ENCODE measurements around the gene IL22RA1. TPM values are rescaled to one million over a fixed set of nuclear protein-coding genes. Genes with fewer than 3 reads are reported as not detected.

Gene IL22RA1
- total RNA-seq, 1 experiment from 2014 or later = 5.0 TPM

DNA sequence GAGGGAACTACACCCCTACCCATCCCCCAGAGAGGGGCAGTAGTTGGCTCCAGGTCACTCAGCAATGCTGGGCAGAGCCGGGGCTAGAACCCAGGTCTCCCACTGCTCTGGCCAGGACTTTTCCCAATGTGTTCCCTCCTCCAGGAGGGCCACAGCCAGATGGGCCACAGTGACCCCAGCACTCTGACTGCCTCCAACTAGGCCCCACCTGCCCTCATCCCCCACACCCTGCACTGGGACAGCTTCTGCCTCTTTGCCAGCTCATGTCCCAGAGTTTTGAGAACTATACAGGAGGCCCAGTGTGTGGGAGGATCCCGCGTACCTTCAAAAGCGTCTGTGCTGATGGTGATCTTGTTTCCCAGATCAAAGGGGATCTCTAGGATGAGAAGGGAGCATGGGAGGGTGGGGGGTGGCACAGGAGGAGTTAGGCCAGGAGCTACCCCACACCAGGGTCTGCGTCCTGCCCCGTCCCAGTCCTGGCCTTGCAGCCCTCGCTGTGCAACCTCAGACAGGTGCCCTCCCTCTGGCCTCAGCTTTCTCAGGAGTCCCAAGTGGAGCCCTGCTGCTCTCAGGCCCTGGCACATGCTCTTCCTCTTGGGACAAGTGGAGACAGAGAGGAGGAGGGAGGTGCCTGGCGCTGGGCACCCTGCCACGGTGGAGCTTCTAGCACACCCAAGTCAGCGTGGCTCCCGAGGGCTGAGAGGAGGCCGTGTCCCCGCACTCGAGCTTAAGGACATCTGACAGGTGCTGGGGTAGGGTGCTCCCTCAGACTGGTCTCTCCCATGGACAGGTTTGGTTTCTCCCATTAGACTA, 53.0 kb downstream of the IL22RA1 start:
- no peaks in the 10 kb centered on the region for H3F3A ChIP-seq (ENCODE audit: insufficient read depth, low read depth)
- intact Hi-C loops (cut with micrococcal nuclease; ENCODE audit: unreplicated experiment) = no loop called here
- CTCF ChIA-PET = no interaction called here

GRCh38 chr1:24089027-24089742, 53.8 kb downstream of the IL22RA1 start:
- H3K9me3 ChIP-seq (ENCODE audit: insufficient read depth, low read depth) = no peaks in the 10 kb centered on the region
- H3K4me3 ChIP-seq = no peak overlapping the region
- no peak overlapping the region for H3K4me2 ChIP-seq
- no peaks in the 10 kb centered on the region for H3F3A ChIP-seq (ENCODE audit: insufficient read depth, low read depth)
- no TSS peak for BruUV-seq (replicated peaks)
- no peaks in the 10 kb centered on the region for H3K4me1 ChIP-seq (replicated peaks; ENCODE audit: insufficient read depth)
- H2AFZ ChIP-seq = no peak overlapping the region
- H4K20me1 ChIP-seq (ENCODE audit: insufficient read depth) = no peaks in the 10 kb centered on the region
- no peak overlapping the region for H3K27ac ChIP-seq
- no peaks in the 10 kb centered on the region for H3K9me2 ChIP-seq (ENCODE audit: insufficient read depth)
- TF ChIP-seq, protein P1, sequence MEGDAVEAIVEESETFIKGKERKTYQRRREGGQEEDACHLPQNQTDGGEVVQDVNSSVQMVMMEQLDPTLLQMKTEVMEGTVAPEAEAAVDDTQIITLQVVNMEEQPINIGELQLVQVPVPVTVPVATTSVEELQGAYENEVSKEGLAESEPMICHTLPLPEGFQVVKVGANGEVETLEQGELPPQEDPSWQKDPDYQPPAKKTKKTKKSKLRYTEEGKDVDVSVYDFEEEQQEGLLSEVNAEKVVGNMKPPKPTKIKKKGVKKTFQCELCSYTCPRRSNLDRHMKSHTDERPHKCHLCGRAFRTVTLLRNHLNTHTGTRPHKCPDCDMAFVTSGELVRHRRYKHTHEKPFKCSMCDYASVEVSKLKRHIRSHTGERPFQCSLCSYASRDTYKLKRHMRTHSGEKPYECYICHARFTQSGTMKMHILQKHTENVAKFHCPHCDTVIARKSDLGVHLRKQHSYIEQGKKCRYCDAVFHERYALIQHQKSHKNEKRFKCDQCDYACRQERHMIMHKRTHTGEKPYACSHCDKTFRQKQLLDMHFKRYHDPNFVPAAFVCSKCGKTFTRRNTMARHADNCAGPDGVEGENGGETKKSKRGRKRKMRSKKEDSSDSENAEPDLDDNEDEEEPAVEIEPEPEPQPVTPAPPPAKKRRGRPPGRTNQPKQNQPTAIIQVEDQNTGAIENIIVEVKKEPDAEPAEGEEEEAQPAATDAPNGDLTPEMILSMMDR (conservative IDR thresholded peaks at IDR 0.05) = no peak
- no peak for TF ChIP-seq EZH2 (IDR thresholded peaks at IDR 0.05; ENCODE audit: low read depth)
- H3K36me3 ChIP-seq (ENCODE audit: low read depth) = no peaks in the 10 kb centered on the region
- intact Hi-C loops (cut with micrococcal nuclease; ENCODE audit: unreplicated experiment) = no loop called here
- H3K79me2 ChIP-seq (ENCODE audit: low read depth) = no peaks in the 10 kb centered on the region
- CTCF ChIA-PET = no interaction called here
- no peaks in the 10 kb centered on the region for H3K27me3 ChIP-seq (ENCODE audit: insufficient read depth, low read depth)
- POLR2A ChIA-PET (ENCODE audit: unreplicated experiment) = no interaction called here
- DNase-seq = no peak

More for the DNA sequence above, 53.0 kb downstream of the IL22RA1 start:
- H3K27me3 ChIP-seq (ENCODE audit: insufficient read depth, low read depth) = no peaks in the 10 kb centered on the region
- no peak overlapping the region for H3K27ac ChIP-seq
- H2AFZ ChIP-seq = no peak overlapping the region
- BruUV-seq (replicated peaks) = no TSS peak
- TF ChIP-seq EZH2 (IDR thresholded peaks at IDR 0.05; ENCODE audit: low read depth) = no peak
- TF ChIP-seq, protein P1 (conservative IDR thresholded peaks at IDR 0.05) = no peak
- no peaks in the 10 kb centered on the region for H3K36me3 ChIP-seq (ENCODE audit: low read depth)
- no peaks in the 10 kb centered on the region for H3K9me3 ChIP-seq (ENCODE audit: insufficient read depth, low read depth)
- no peak for DNase-seq
- no peak overlapping the region for H3K4me3 ChIP-seq
- H4K20me1 ChIP-seq (ENCODE audit: insufficient read depth) = no peaks in the 10 kb centered on the region
- no peaks in the 10 kb centered on the region for H3K9me2 ChIP-seq (ENCODE audit: insufficient read depth)
- POLR2A ChIA-PET (ENCODE audit: unreplicated experiment) = no interaction called here
- no peaks in the 10 kb centered on the region for H3K4me1 ChIP-seq (replicated peaks; ENCODE audit: insufficient read depth)
- H3K79me2 ChIP-seq (ENCODE audit: low read depth) = no peaks in the 10 kb centered on the region
- no peak overlapping the region for H3K4me2 ChIP-seq

DNA sequence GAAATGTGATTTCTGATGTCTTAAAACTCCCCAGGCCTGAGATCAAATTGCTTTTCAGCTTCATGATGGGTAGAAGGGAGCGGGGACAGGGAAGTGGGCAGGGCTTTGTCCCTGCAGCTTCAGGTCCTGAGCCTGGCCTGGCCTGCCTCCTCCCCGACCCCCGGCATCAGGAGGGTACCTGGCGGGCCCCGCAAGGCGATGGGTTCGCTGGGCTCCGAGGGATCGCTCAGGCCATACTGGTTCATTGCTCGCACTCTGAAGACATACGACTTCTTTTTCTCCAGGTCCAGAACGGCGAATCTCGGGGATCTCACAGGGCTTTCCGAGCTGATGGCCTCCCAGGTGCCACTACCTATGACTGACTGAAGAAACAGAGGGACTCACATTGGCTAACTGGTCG, 56.5 kb downstream of the IL22RA1 start:
- ChIA-PET POLR2A (ENCODE audit: unreplicated experiment) (no interaction called here), CTCF (no interaction called here)
- TF ChIP-seq, protein P1 (conservative IDR thresholded peaks at IDR 0.05) = no peak
- TF ChIP-seq EZH2 (IDR thresholded peaks at IDR 0.05; ENCODE audit: low read depth) = no peak
- H3F3A ChIP-seq (ENCODE audit: insufficient read depth, low read depth) = no peaks in the 10 kb centered on the region
- H3K4me3 ChIP-seq = no peak overlapping the region
- no TSS peak for BruUV-seq (replicated peaks)
- no peak overlapping the region for H3K27ac ChIP-seq
- H3K36me3 ChIP-seq (ENCODE audit: low read depth) = no peaks in the 10 kb centered on the region
- H3K27me3 ChIP-seq (ENCODE audit: insufficient read depth, low read depth) = no peaks in the 10 kb centered on the region
- no peak overlapping the region for H3K4me2 ChIP-seq
- H4K20me1 ChIP-seq (ENCODE audit: insufficient read depth) = no peaks in the 10 kb centered on the region
- no peak for DNase-seq
- no peaks in the 10 kb centered on the region for H3K79me2 ChIP-seq (ENCODE audit: low read depth)
- intact Hi-C loops (cut with micrococcal nuclease; ENCODE audit: unreplicated experiment) = no loop called here
- no peaks in the 10 kb centered on the region for H3K9me3 ChIP-seq (ENCODE audit: insufficient read depth, low read depth)
- H3K4me1 ChIP-seq (replicated peaks; ENCODE audit: insufficient read depth) = no peaks in the 10 kb centered on the region
- no peaks in the 10 kb centered on the region for H3K9me2 ChIP-seq (ENCODE audit: insufficient read depth)
- no peak overlapping the region for H2AFZ ChIP-seq
